GM23338 (cell line): ENCODE data around the gene PRRT1. TPM values are rescaled to one million over a fixed set of nuclear protein-coding genes. Genes with fewer than 3 reads are reported as not detected.
A peak's percentile ranks its signal among the peaks of the same experiment; 100 is the strongest.

Experiments
- ATAC-seq: fragments of 200-7000 bp; cut with Tn5 transposase; 3 replicates; pipeline ENCODE4 v1.9.1; 2020
- DNase-seq: peaks from one replicate; pipeline ENCODE4 v3.0.0-alpha.2; 2015; ENCODE audit warnings: low spot score
- H2AFZ ChIP-seq: fragments of 200-600 bp; sonication (generic); 2 replicates; pipeline ENCODE4 v1.8.0; 2016; ENCODE audit warnings: antibody characterized with exemption, mild to moderate bottlenecking, moderate library complexity
- H3F3A ChIP-seq: fragments of 200-600 bp; sonication (generic); replicated peaks from 2 replicates; pipeline ENCODE4 v1.8.0; 2017; ENCODE audit warnings: antibody characterized with exemption, mixed run types, low read depth
- H3K27ac ChIP-seq: fragments of 200-600 bp; sonication (generic); 2 replicates; pipeline ENCODE4 v1.6.1; 2016; ENCODE audit warnings: low read depth
- H3K27me3 ChIP-seq: fragments of 200-600 bp; sonication (generic); 2 replicates; pipeline ENCODE4 v1.8.0; 2016; ENCODE audit warnings: mild to moderate bottlenecking, mixed run types, moderate library complexity; ENCODE audit not compliant: insufficient read depth
- H3K36me3 ChIP-seq: fragments of 200-600 bp; sonication (generic); 2 replicates; pipeline ENCODE4 v1.8.0; 2016; ENCODE audit warnings: mild to moderate bottlenecking; ENCODE audit not compliant: insufficient read depth
- H3K4me1 ChIP-seq: fragments of 200-600 bp; sonication (generic); 2 replicates; pipeline ENCODE4 v1.8.0; 2016; ENCODE audit warnings: mild to moderate bottlenecking, moderate library complexity; ENCODE audit not compliant: insufficient read depth
- H3K4me2 ChIP-seq: fragments of 200-600 bp; sonication (generic); 2 replicates; pipeline ENCODE4 v1.7.1; 2017; ENCODE audit warnings: mixed run types
- H3K4me3 ChIP-seq: fragments of 200-600 bp; sonication (generic); 2 replicates; pipeline ENCODE4 v1.6.1; 2016; ENCODE audit warnings: mixed run types
- H3K79me2 ChIP-seq: fragments of 200-600 bp; sonication (generic); replicated peaks from 2 replicates; pipeline ENCODE4 v1.8.0; 2017; ENCODE audit warnings: mild to moderate bottlenecking; ENCODE audit not compliant: insufficient read depth
- H3K9me2 ChIP-seq: fragments of 200-600 bp; sonication (generic); 2 replicates; pipeline ENCODE4 v1.8.0; 2017; ENCODE audit not compliant: insufficient read depth
- H4K20me1 ChIP-seq: fragments of 200-600 bp; sonication (generic); replicated peaks from 2 replicates; pipeline ENCODE4 v1.8.0; 2017; ENCODE audit warnings: mild to moderate bottlenecking; ENCODE audit not compliant: insufficient read depth
- H3K27ac Mint-ChIP-seq: 2 replicates; pipeline ENCODE4 v1.8.0; 2020; ENCODE audit warnings: inconsistent platforms, mild to moderate bottlenecking, moderate library complexity, mixed read lengths
- H3K27me3 Mint-ChIP-seq: 3 replicates; pipeline ENCODE4 v1.8.0; 2022; ENCODE audit warnings: low read depth, mild to moderate bottlenecking, moderate library complexity, mixed read lengths, inconsistent platforms; ENCODE audit not compliant: insufficient read depth, poor library complexity
- H3K36me3 Mint-ChIP-seq: 3 replicates; pipeline ENCODE4 v1.8.0; 2021; ENCODE audit warnings: low read depth, mild to moderate bottlenecking, inconsistent platforms, moderate library complexity, mixed read lengths
- H3K4me1 Mint-ChIP-seq: 3 replicates; pipeline ENCODE4 v1.8.0; 2020; ENCODE audit warnings: mild to moderate bottlenecking, inconsistent platforms, mixed read lengths
- H3K4me3 Mint-ChIP-seq: 3 replicates; pipeline ENCODE4 v1.8.0; 2021; ENCODE audit warnings: moderate library complexity, mild to moderate bottlenecking, inconsistent platforms, mixed read lengths
- H3K9me3 Mint-ChIP-seq: 3 replicates; pipeline ENCODE4 v1.8.0; 2020; ENCODE audit warnings: moderate library complexity, mild to moderate bottlenecking, inconsistent platforms, mixed read lengths
- CREB1 ChIP-seq: fragments of 250-450 bp; sonication (Bioruptor Pico); IDR thresholded peaks from 2 replicates; pipeline ENCODE4 v1.5.0; 2020; ENCODE audit warnings: low read depth, mild to moderate bottlenecking, moderate library complexity
- CTCF ChIP-seq, 2 experiments: fragments of 200-600 bp in 1 of 2; sonication (generic) in 1 of 2; conservative IDR thresholded peaks; 2 replicates each; pipeline versions ENCODE4 v1.5.1 to v1.6.1; 2016 to 2017; ENCODE audit warnings: antibody characterized with exemption in 2 of 2, low read depth in 2 of 2, mild to moderate bottlenecking in 2 of 2, moderate library complexity in 1 of 2
- ETS1 ChIP-seq: IDR thresholded peaks from 2 replicates; pipeline ENCODE4 v1.6.1; 2016; ENCODE audit warnings: antibody characterized with exemption
- NANOG ChIP-seq: IDR thresholded peaks from 2 replicates; pipeline ENCODE4 v1.6.1; 2016; ENCODE audit warnings: antibody characterized with exemption, borderline replicate concordance
- POLR2AphosphoS5 ChIP-seq: IDR thresholded peaks from 2 replicates; pipeline ENCODE4 v1.6.1; 2016; ENCODE audit warnings: antibody characterized with exemption, low read depth
- REST ChIP-seq: IDR thresholded peaks from one replicate; pipeline ENCODE4 v1.6.1; 2018; ENCODE audit warnings: antibody characterized with exemption; ENCODE audit not compliant: unreplicated experiment
- STAT1 ChIP-seq: IDR thresholded peaks from one replicate; pipeline ENCODE4 v1.6.1; 2016; ENCODE audit warnings: antibody characterized with exemption; ENCODE audit not compliant: unreplicated experiment
- ZNF114 ChIP-seq: fragments of 250-450 bp; sonication (Bioruptor Pico); IDR thresholded peaks from 2 replicates; pipeline ENCODE4 v1.5.0; 2020; ENCODE audit warnings: mild to moderate bottlenecking, moderate library complexity
- polyA plus RNA-seq: library from polyadenylated mRNA; unstranded; fragments of >200 nt; fragmentation: Nextera tagmentation; extraction: Ambion mirVana; gene quantifications from 2 replicates; pipeline ENCODE4 v1.2.1, GENCODE V29; 2016
- total RNA-seq: library from RNA; depleted of rRNA; stranded (reverse); fragments of >200 nt; shearing (Covaris generic); gene quantifications from 2 replicates; pipeline ENCODE4 v1.2.3, GENCODE V29; 2014

Gene PRRT1
- total and polyA plus RNA-seq, 2 experiments from 2014 or later = 2.7 TPM; not detected in 1

- H3K79me2 ChIP-seq = peaks cover 48% of the 10 kb centered on the region
Measured at GRCh38 chr6:32177183-32177787, 25.5 kb upstream of the PRRT1 start.

More at GRCh38 chr6:32177183-32177787, 25.5 kb upstream of the PRRT1 start:
- H3K4me3 ChIP-seq = peak overlapping the region; percentile 79
- peak overlapping the region; percentile 79 for H3K4me3 Mint-ChIP-seq
- peaks cover 2% of the 10 kb centered on the region; the same call in 1 of the 2 replicates for H3K36me3 ChIP-seq
- H2AFZ ChIP-seq = no peak overlapping the region
- H3K27ac Mint-ChIP-seq = peak overlapping the region; percentile 91
- no peaks in the 10 kb centered on the region for H3K9me2 ChIP-seq
- H3K4me1 ChIP-seq = peaks cover 22% of the 10 kb centered on the region
- DNase-seq (peak; percentile 85), ATAC-seq (peak; percentile 24)
- H4K20me1 ChIP-seq = peaks cover 10% of the 10 kb centered on the region; the same call in 1 of the 2 replicates
- H3K4me1 Mint-ChIP-seq = peaks cover 51% of the 10 kb centered on the region
- peak; percentile 91 for TF ChIP-seq CREB1
- TF ChIP-seq CTCF (conservative IDR thresholded peaks at IDR 0.05; ENCODE audit: low read depth in 2 of 2) = no peak
- TF ChIP-seq POLR2AphosphoS5 = peak; percentile 58
- no peak for TF ChIP-seq ZNF114 (CRISPR knock-in tag)
- TF ChIP-seq STAT1 = no peak
- TF ChIP-seq REST = no peak
- no peak for TF ChIP-seq ETS1
- no peak for TF ChIP-seq NANOG
- no peaks in the 10 kb centered on the region for H3K27me3 ChIP-seq
- peak overlapping the region; percentile 84 for H3K4me2 ChIP-seq
- H3K36me3 Mint-ChIP-seq = peaks cover 35% of the 10 kb centered on the region
- H3K27me3 Mint-ChIP-seq = peaks cover 19% of the 10 kb centered on the region
- H3K27ac ChIP-seq = peak overlapping the region; percentile 93
- H3F3A ChIP-seq = 0 out of 2 replicates have a peak, but pooled peaks cover 7% of the 10 kb centered on the region
- no peaks in the 10 kb centered on the region for H3K9me3 Mint-ChIP-seq
